Stomach (tissue), 9 donors: ENCODE results near the gene ZNF57. TPM values are rescaled to one million over a fixed set of nuclear protein-coding genes. Genes with fewer than 3 reads are reported as not detected.

ENCODE experiments used
- DNase-seq, 2 donors: peaks; one replicate each; pipeline versions ENCODE4 v3.0.0 to v3.0.0-alpha.2; 2013 to 2019
- H3K27ac ChIP-seq, 5 donors: fragments of 200-600 bp in 4 of 5; sonication (generic) in 4 of 5; one replicate each; pipeline ENCODE4 v1.5.1; 2013 to 2019; ENCODE audit warnings: mild to moderate bottlenecking in 1 of 5, moderate library complexity in 1 of 5
- H3K27me3 ChIP-seq, 3 donors: fragments of 200-600 bp; sonication (generic); one replicate each; pipeline ENCODE4 v1.5.1; 2017 to 2019; ENCODE audit warnings: mixed run types in 1 of 3
- H3K36me3 ChIP-seq, 4 donors: fragments of 200-600 bp; sonication (generic); 1 replicate in 3 of 4; 2 replicates in 1 of 4; pipeline ENCODE4 v1.5.1; 2016 to 2019
- H3K4me1 ChIP-seq, 4 donors: fragments of 200-600 bp; sonication (generic); one replicate each; pipeline ENCODE4 v1.5.1; 2016 to 2019
- H3K4me3 ChIP-seq, 4 donors: fragments of 200-600 bp; sonication (generic) in 3 of 4; one replicate each; pipeline ENCODE4 v1.5.1; 2016 to 2019; ENCODE audit warnings: mild to moderate bottlenecking in 1 of 4
- H3K9me3 ChIP-seq, 4 donors: fragments of 200-600 bp; sonication (generic); one replicate each; pipeline ENCODE4 v1.5.1; 2016 to 2019
- EP300 ChIP-seq: sonication (generic); formaldehyde crosslinking; IDR thresholded peaks from one replicate; pipeline ENCODE4 v1.6.1; 2017; ENCODE audit warnings: antibody characterized with exemption
- POLR2A ChIP-seq, 4 donors: fragments of 450-650 bp; IDR thresholded peaks; one replicate each; pipeline ENCODE4 v1.6.1; 2016; ENCODE audit warnings: antibody characterized with exemption in 4 of 4, control low read depth in 2 of 4, mild to moderate bottlenecking in 1 of 4, moderate library complexity in 1 of 4
- POLR2AphosphoS5 ChIP-seq, 3 donors: sonication (generic); formaldehyde crosslinking; IDR thresholded peaks; one replicate each; pipeline ENCODE4 v1.6.1; 2016; ENCODE audit warnings: antibody characterized with exemption in 3 of 3
- WGBS, 5 donors: extraction: QIAGEN DNeasy Blood & Tissue Kit in 3 of 5; methylation state at CpG; one replicate each; pipeline versions ENCODE4 v1.1.5 to v1.1.7; 2013 to 2018; 5-methylcytosine and 5-hydroxymethylcytosine counted together
- intact Hi-C: fragments of 100-400 bp; cut with DNase I; formaldehyde crosslinking; loops from one replicate; pipeline ENCODE4 v1.15.1; 2023; ENCODE audit warnings: low total_unique reads
- polyA plus RNA-seq, 3 donors: library from polyadenylated mRNA; stranded (reverse); fragments of 200-250 nt; gene quantifications; one replicate each; pipeline ENCODE4 v1.2.3, GENCODE V29; 2013
- total RNA-seq, 5 donors: library from RNA; depleted of rRNA; stranded (reverse); fragments of >200 nt; gene quantifications; one replicate each; pipeline versions ENCODE4 v1.1.0 to v1.2.3, GENCODE V29; 2014 to 2016
- TF ChIP-seq, protein P1 (sequence below), 7 experiments: fragments of 450-650 bp in 4 of 7; fragments of 200-600 bp in 3 of 7; sonication (generic) in 3 of 7; IDR thresholded peaks; one replicate each; pipeline ENCODE4 v1.5.1; 2016 to 2019; ENCODE audit warnings: antibody characterized with exemption in 7 of 7, control low read depth in 2 of 7, mild to moderate bottlenecking in 1 of 7
- donor health status: healthy with polysubstance abuse.
- donor health status: Bipolar disorder and iron deficiency.
- donor health status: healthy.

Gene ZNF57
- total and polyA plus RNA-seq, 8 donors, result 0.89 to 42.0 (median 13.4) TPM

DNA sequence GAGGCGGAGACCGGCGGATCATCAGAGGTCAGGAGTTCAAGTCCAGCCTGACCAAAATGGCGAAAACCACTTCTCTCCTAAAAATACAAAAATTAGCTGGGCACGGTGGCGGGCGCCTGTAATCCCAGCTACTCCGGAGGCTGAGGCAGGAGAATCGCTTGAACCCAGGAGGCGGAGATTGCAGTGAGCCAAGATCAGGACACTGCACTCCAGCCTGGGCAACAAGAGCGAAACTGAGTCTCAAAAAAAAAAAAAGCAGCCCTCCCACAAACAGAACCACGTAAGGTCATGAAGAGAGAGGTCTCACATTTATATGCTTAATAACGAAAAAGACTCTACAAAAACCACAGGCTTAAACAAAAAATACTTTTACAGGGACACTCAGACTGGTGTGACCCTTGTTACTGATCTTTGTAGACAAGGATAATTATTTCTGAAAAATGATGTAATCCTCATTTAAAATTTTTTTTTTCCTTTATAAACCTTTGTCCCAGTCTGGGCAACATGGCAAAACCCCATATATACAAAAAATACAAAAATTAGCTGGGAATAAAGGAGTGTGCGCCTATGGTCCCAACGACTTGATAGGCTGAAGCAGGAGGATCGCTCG lies 45.0 kb downstream of the ZNF57 start:
- peak overlapping the region; percentile 93 to 95 (median 94) for H3K27ac ChIP-seq
- H3K9me3 ChIP-seq, result no peaks in the 10 kb centered on the region
- no peak for DNase-seq
- no peaks in the 10 kb centered on the region for H3K36me3 ChIP-seq
- peak overlapping the region; percentile 70 to 97 (median 83) for H3K4me3 ChIP-seq
- intact Hi-C loops, result no loop called here
- H3K27me3 ChIP-seq, result no peaks in the 10 kb centered on the region
- H3K4me1 ChIP-seq, result peaks cover 16 to 48% (median 37%) of the 10 kb centered on the region in 4 donors
- no peak for TF ChIP-seq EP300
- TF ChIP-seq, protein P1, sequence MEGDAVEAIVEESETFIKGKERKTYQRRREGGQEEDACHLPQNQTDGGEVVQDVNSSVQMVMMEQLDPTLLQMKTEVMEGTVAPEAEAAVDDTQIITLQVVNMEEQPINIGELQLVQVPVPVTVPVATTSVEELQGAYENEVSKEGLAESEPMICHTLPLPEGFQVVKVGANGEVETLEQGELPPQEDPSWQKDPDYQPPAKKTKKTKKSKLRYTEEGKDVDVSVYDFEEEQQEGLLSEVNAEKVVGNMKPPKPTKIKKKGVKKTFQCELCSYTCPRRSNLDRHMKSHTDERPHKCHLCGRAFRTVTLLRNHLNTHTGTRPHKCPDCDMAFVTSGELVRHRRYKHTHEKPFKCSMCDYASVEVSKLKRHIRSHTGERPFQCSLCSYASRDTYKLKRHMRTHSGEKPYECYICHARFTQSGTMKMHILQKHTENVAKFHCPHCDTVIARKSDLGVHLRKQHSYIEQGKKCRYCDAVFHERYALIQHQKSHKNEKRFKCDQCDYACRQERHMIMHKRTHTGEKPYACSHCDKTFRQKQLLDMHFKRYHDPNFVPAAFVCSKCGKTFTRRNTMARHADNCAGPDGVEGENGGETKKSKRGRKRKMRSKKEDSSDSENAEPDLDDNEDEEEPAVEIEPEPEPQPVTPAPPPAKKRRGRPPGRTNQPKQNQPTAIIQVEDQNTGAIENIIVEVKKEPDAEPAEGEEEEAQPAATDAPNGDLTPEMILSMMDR (IDR thresholded peaks at IDR 0.05), result no peak
- no peak for TF ChIP-seq POLR2A (IDR thresholded peaks at IDR 0.05)
- TF ChIP-seq POLR2AphosphoS5 (IDR thresholded peaks at IDR 0.05), result no peak
- WGBS, 5 donors, result 45 to 58% (median 51%) methylated on average over 11 to 17 of the region's 17 CpGs

- H3K9me3 ChIP-seq, result no peaks in the 10 kb centered on the region
- WGBS, 5 donors, result 0 to 1% (median 0%) methylated on average over 11 of the region's 11 CpGs
These were observed 49.2 kb downstream of the ZNF57 start for GRCh38 chr19:2949939-2950285.

DNA sequence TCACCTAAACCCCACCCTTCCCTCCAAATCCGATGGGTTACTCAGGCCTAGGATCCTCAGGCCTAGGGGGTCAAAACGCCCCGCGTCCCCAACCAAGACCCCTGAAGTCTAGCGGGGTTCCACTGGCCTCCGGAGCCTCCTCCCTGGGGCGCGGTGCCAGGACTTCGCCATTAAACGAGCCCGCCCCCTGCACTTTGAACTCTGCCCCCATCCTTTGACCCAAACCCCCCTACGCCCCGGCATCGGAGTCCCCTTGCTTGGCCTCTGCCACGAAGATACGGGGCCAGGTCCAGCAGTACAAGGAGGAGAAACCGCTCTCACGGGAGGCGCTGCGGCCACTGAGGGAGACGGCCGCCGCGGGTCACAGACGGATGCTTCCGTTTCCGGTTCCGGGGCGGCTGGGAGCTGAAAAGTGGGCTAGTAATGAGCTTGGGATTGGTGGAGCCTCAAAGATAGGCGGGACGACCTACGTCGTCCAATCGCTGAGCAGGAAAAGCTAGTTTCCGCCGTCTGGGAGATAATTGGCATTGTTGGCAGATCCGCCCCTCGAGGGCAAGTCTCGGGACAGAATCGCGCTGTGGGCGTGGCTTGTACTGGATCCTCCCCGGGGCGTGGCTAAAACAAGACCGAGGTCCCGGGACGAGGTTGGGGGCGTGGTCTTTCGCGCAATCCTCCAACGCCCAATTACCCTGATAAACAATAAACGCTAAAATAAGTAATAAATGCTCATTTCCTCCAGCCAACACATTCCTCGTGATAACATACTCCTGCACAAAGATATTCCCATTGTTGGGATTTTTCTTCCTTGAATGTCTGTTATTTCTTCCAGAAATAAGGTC lies 49.8 kb downstream of the ZNF57 start:
- H3K9me3 ChIP-seq, result no peaks in the 10 kb centered on the region
- intact Hi-C loops, result no loop called here
- H3K27ac ChIP-seq, result peak overlapping the region; percentile 91 to 97 (median 95)
- TF ChIP-seq POLR2AphosphoS5 (IDR thresholded peaks at IDR 0.05) (peak; percentile 46 to 98 (median 96)), POLR2A (IDR thresholded peaks at IDR 0.05) (peak in 2 of 4 donors; percentile 70 to 84)
- TF ChIP-seq, protein P1 (IDR thresholded peaks at IDR 0.05), result no peak
- H3K27me3 ChIP-seq, result no peaks in the 10 kb centered on the region
- 0% methylated on average over 50 to 53 of the region's 53 CpGs for WGBS, 5 donors
- DNase-seq, result peak; percentile 100
- peak overlapping the region; percentile 67 to 76 (median 70) for H3K4me3 ChIP-seq
- peaks cover 15 to 51% (median 41%) of the 10 kb centered on the region in 4 donors for H3K4me1 ChIP-seq
- no peaks in the 10 kb centered on the region for H3K36me3 ChIP-seq

More at GRCh38 chr19:2949939-2950285, 49.2 kb downstream of the ZNF57 start:
- H3K27ac ChIP-seq, result peak overlapping the region; percentile 91 to 97 (median 95)
- TF ChIP-seq, protein P1 (IDR thresholded peaks at IDR 0.05), result no peak
- TF ChIP-seq POLR2AphosphoS5 (IDR thresholded peaks at IDR 0.05) (no peak), POLR2A (IDR thresholded peaks at IDR 0.05) (no peak)
- no peaks in the 10 kb centered on the region for H3K27me3 ChIP-seq
- no peaks in the 10 kb centered on the region for H3K36me3 ChIP-seq
- peak; percentile 56 to 91 for DNase-seq
- H3K4me1 ChIP-seq, result peaks cover 15 to 54% (median 44%) of the 10 kb centered on the region in 4 donors
- H3K4me3 ChIP-seq, result peak overlapping the region; percentile 67 to 76 (median 70)
- intact Hi-C loops, result no loop called here

DNA sequence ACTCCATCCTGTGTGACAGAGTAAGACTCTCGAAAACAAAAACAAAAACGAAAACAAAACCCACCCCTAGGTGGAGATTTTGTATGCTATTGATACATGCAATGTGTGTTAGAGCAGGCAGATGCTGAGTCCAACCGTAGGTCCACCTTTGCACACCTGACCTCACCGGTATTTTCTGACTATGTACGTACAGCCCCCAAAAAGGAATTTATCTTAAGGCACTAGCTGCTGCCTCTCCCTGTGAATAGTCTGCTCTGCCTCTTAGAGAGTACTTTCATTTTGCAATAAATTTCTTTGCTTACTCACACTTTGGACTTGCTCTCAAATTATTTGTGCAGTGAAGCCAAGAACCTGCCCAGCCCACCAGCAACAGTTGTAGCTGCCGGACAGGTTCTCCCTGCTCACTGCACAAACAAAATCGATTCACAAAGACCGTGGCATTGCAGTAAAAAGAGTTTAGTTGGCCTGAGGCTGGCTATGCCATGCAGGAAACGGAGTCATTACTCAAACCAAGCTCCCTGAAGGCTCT lies 52.3 kb downstream of the ZNF57 start:
- intact Hi-C loops, result no loop called here
- H3K27me3 ChIP-seq, result no peaks in the 10 kb centered on the region
- H3K4me3 ChIP-seq, result peak overlapping the region; percentile 7 to 24 (median 22)
- peak; percentile 85 to 94 for DNase-seq
- 19 to 35% (median 25%) methylated on average over 9 of the region's 9 CpGs for WGBS, 5 donors
- TF ChIP-seq EP300, result no peak
- TF ChIP-seq, protein P1 (IDR thresholded peaks at IDR 0.05), result no peak
- TF ChIP-seq POLR2AphosphoS5 (IDR thresholded peaks at IDR 0.05), result peak; percentile 9 to 59 (median 30)
- TF ChIP-seq POLR2A (IDR thresholded peaks at IDR 0.05), result no peak
- H3K27ac ChIP-seq, result peak overlapping the region; percentile 71 to 97 (median 82)
- H3K4me1 ChIP-seq, result peaks cover 15 to 43% (median 34%) of the 10 kb centered on the region in 4 donors
- H3K36me3 ChIP-seq, result no peaks in the 10 kb centered on the region
- no peaks in the 10 kb centered on the region for H3K9me3 ChIP-seq
